Esophagus squamous epithelium (tissue), 5 donors: Measurements from ENCODE around the gene DAZAP1. TPM values are rescaled to one million over a fixed set of nuclear protein-coding genes. Genes with fewer than 3 reads are reported as not detected.

ENCODE experiments used
- DNase-seq: peaks from one replicate; lab custom pipeline; 2025; lab: John Stamatoyannopoulos, UW
- H3K27ac ChIP-seq, 4 donors: fragments of 200-600 bp; sonication (generic); one replicate each; pipeline ENCODE4 v1.5.1; 2016 to 2019; ENCODE audit warnings: mild to moderate bottlenecking in 1 of 4
- H3K27me3 ChIP-seq, 4 donors: fragments of 200-600 bp; sonication (generic); 1 replicate in 3 of 4; 2 replicates in 1 of 4; pipeline versions ENCODE4 v1.5.1 to v1.6.0; 2017 to 2021; ENCODE audit warnings: antibody characterized with exemption in 1 of 4
- H3K36me3 ChIP-seq, 3 donors: fragments of 200-600 bp; sonication (generic); one replicate each; pipeline ENCODE4 v1.5.1; 2016 to 2019
- H3K4me1 ChIP-seq, 3 donors: fragments of 200-600 bp; sonication (generic); one replicate each; pipeline ENCODE4 v1.5.1; 2017 to 2019
- H3K4me3 ChIP-seq, 4 donors: fragments of 200-600 bp; sonication (generic); 1 replicate in 3 of 4; 2 replicates in 1 of 4; pipeline ENCODE4 v1.5.1; 2016 to 2019; ENCODE audit warnings: mild to moderate bottlenecking in 2 of 4, moderate library complexity in 1 of 4
- H3K9me3 ChIP-seq, 3 donors: fragments of 200-600 bp; sonication (generic); one replicate each; pipeline ENCODE4 v1.5.1; 2016 to 2019
- POLR2A ChIP-seq, 4 donors: fragments of 450-650 bp; IDR thresholded peaks; one replicate each; pipeline ENCODE4 v1.6.1; 2017; ENCODE audit warnings: antibody characterized with exemption in 4 of 4, mild to moderate bottlenecking in 4 of 4, moderate library complexity in 3 of 4
- WGBS, 2 donors: methylation state at CpG; one replicate each; pipeline ENCODE4 v1.1.5; 2018; 5-methylcytosine and 5-hydroxymethylcytosine counted together
- intact Hi-C: fragments of 100-400 bp; cut with DNase I; formaldehyde crosslinking; loops from one replicate; pipeline ENCODE4 v1.15.0; 2022
- total RNA-seq, 4 donors: library from RNA; depleted of rRNA; stranded (reverse); fragments of >200 nt; gene quantifications; one replicate each; pipeline ENCODE4 v1.1.0, GENCODE V29; 2016
- TF ChIP-seq, protein P1 (sequence below), 6 experiments: fragments of 450-650 bp in 4 of 6; fragments of 200-600 bp in 2 of 6; sonication (generic) in 2 of 6; IDR thresholded peaks; one replicate each; pipeline ENCODE4 v1.5.1; 2016 to 2019; ENCODE audit warnings: antibody characterized with exemption in 6 of 6, mild to moderate bottlenecking in 4 of 6, moderate library complexity in 4 of 6
- donor health status: DM: yes; HTN: yes; CAD: no.

DAZAP1 gene
- total RNA-seq, 4 donors from 2014 or later: 60.2 to 76.0 (median 69.0) TPM

DNA sequence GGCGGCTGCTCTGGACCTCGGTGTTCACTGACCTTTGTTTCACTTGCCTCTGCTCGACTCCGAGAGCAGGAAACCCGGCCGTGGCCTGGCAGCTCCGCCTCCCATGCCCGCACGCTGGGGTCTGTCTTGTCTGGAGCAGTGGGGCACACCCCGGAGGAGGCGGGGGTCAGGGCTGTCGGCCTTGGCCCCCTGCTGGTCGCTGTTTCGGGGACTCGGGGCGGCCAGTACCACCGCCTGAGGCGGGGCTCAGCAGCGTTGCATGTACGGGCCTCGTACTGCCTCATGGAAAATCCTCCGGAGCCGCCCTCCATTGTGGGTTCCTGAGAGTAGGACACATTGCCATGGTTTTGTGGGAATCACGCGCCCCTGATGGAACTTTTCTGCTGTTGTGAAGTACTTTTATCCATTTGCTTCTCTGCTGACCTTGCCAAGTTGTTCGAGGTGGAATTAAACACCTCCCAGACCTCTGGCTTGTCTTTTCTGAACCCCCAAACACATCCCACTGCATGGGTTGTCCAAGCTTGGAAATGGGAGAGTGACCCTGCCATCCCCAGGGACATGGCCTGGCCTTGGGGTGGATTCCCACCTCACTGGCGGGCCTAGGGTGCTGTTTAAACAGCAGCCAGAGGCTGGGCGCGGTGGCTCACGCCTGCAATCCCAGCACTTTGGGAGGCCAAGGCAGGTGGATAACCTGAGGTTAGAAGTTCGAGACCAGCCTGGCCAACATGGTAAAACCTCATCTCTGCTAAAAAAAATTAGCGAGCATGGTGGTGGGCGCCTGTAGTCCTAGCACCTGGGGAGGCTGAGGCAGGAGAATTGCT lies 29.2 kb upstream of the DAZAP1 start:
- intact Hi-C loops: no loop called here
- WGBS, 2 donors: 63 to 85% methylated on average over 5 to 10 of the region's 33 CpGs

DNA sequence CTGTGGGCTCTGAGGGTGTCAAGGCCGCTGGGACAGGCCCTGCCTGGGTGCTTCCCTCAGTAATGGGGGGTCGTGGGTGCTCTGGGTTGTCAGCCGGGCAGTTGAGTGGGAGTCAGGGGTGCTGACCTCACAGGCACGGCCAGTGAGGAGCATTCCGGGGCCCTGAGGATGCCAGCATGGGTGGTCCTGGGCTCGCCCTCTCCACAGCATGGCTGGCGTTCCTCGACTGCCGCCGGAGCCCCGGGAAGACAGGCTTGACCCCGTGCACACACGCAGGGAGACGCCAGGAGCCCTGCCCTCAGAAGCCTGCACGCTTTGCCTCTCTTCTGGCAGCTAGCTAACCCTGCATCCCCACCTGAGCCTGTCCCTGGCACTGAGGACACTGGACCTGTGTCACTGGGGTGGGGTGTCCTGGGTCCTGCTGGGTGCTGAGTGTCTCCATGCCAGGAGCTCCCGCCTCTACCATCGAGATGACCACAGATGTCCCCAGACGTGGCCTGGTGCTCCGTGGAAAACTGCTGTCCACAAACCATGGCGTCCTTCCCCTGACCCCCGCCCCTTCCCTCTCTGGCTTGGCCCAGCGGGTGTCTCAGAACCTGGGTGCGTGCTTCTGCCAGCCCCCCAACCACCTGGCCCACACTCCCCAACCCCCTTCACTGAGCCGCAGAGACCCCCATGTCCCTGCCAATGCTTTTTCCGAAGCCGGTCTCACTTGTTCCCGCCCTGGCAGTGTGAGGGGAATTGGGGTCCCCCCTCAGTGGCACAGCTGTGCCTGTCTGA lies 28.1 kb upstream of the DAZAP1 start:
- Histone ChIP-seq H3K9me3 (no peaks in the 10 kb centered on the region), H3K27ac (no peak overlapping the region), H3K4me3 (no peak overlapping the region), H3K36me3 (peaks cover 0 to 25% (median 5%) of the 10 kb centered on the region in 3 donors), H3K27me3 (no peaks in the 10 kb centered on the region), H3K4me1 (peaks cover 2 to 14% (median 2%) of the 10 kb centered on the region in 3 donors)
- TF ChIP-seq POLR2A (IDR thresholded peaks at IDR 0.05): no peak
- TF ChIP-seq, protein P1, sequence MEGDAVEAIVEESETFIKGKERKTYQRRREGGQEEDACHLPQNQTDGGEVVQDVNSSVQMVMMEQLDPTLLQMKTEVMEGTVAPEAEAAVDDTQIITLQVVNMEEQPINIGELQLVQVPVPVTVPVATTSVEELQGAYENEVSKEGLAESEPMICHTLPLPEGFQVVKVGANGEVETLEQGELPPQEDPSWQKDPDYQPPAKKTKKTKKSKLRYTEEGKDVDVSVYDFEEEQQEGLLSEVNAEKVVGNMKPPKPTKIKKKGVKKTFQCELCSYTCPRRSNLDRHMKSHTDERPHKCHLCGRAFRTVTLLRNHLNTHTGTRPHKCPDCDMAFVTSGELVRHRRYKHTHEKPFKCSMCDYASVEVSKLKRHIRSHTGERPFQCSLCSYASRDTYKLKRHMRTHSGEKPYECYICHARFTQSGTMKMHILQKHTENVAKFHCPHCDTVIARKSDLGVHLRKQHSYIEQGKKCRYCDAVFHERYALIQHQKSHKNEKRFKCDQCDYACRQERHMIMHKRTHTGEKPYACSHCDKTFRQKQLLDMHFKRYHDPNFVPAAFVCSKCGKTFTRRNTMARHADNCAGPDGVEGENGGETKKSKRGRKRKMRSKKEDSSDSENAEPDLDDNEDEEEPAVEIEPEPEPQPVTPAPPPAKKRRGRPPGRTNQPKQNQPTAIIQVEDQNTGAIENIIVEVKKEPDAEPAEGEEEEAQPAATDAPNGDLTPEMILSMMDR (IDR thresholded peaks at IDR 0.05): no peak
- DNase-seq: no peak
- 81 to 82% methylated on average over 10 to 16 of the region's 27 CpGs for WGBS, 2 donors
- intact Hi-C loops: no loop called here

More for the DNA sequence above, 29.2 kb upstream of the DAZAP1 start:
- Histone ChIP-seq H3K4me1 (peaks cover 0 to 18% (median 5%) of the 10 kb centered on the region in 3 donors), H3K4me3 (no peak overlapping the region), H3K36me3 (peaks cover 0 to 37% (median 6%) of the 10 kb centered on the region in 3 donors), H3K27ac (no peak overlapping the region), H3K9me3 (no peaks in the 10 kb centered on the region), H3K27me3 (no peaks in the 10 kb centered on the region)
- no peak for DNase-seq
- no peak for TF ChIP-seq POLR2A (IDR thresholded peaks at IDR 0.05)
- TF ChIP-seq, protein P1 (IDR thresholded peaks at IDR 0.05): no peak

DNA sequence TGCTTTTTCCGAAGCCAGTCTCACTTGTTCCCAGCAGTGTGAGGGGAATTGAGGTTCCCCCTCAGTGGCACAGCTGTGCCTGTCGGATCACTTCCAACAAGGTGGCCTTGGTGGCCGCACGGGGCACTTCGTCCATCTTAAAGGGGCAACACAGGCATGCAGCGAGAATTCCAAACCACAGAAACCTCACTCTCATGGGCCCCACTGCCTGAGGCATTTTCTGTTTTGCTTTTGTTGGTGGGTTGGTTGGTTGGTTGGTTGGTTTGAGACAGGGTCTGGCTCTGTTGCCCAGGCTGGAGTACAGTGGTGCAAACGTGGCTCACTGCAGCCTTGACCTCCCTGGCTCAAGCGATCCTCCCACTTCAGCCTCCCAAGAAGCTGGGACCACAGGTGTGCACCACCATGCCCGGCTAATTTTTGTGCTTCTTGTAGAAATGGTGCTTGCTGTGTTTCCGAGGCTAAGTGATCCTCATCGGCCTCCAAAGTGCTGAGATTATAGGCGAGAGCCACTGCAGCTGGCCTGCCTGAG lies 27.4 kb upstream of the DAZAP1 start:
- TF ChIP-seq POLR2A (IDR thresholded peaks at IDR 0.05): no peak
- TF ChIP-seq, protein P1 (IDR thresholded peaks at IDR 0.05): no peak
- intact Hi-C loops: no loop called here
- no peaks in the 10 kb centered on the region for H3K27me3 ChIP-seq
- WGBS, 2 donors: 64 to 69% methylated on average over 9 to 11 of the region's 12 CpGs
- no peak overlapping the region for H3K4me3 ChIP-seq
- no peaks in the 10 kb centered on the region for H3K9me3 ChIP-seq
- H3K27ac ChIP-seq: no peak overlapping the region
- DNase-seq: no peak
- peaks cover 8 to 21% (median 9%) of the 10 kb centered on the region in 3 donors for H3K4me1 ChIP-seq
- peaks cover 0 to 19% (median 5%) of the 10 kb centered on the region in 3 donors for H3K36me3 ChIP-seq

DNA sequence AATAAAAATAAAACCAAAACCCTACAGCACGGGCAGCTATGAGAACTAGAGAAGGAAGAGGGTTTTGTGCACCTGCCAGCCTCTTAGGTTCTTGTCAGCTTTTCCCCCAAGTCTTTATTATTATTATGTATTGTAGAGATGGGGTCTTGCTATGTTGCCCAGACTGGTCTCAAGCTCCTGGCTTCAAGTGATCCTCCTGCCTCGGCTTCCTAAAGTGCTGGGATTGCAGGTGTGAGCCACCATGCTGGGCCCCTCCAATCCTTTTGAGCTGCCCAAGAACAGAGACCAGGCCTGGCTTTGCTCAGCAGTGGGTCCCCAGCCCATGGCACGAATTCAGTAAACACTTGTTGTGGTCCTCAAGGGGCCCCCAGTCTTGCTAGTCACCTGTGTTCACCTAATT lies 25.1 kb upstream of the DAZAP1 start:
- H3K4me3 ChIP-seq: no peak overlapping the region
- no peaks in the 10 kb centered on the region for H3K9me3 ChIP-seq
- no peak for TF ChIP-seq POLR2A (IDR thresholded peaks at IDR 0.05)
- intact Hi-C loops: no loop called here
- no peak overlapping the region for H3K27ac ChIP-seq
- H3K27me3 ChIP-seq: no peaks in the 10 kb centered on the region
- 59 to 69% methylated on average over 1 to 3 of the region's 3 CpGs for WGBS, 2 donors
- DNase-seq: no peak
- peaks cover 30 to 43% (median 32%) of the 10 kb centered on the region in 3 donors for H3K4me1 ChIP-seq
- H3K36me3 ChIP-seq: peaks cover 0 to 24% (median 2%) of the 10 kb centered on the region in 3 donors

DNA sequence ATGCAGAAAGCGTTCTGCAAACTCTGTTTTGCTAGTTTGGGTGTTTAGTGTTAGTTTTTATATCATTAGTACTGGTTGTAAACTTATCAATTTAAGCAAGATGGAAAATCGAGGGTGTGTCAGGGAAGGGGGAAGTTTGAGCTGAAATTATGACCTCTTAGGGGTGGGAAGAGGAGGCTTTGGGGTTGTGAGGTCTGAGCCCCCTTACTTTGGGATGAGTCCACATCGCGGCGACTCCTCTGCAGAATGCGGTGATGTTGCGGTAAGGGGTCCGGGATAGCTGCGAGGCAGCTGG lies 24.4 kb upstream of the DAZAP1 start:
- peak overlapping the region in 3 of 4 donors; percentile 77 to 93 (median 79) for H3K4me3 ChIP-seq
- H3K27me3 ChIP-seq: no peaks in the 10 kb centered on the region
- H3K9me3 ChIP-seq: no peaks in the 10 kb centered on the region
- peaks cover 0 to 22% (median 1%) of the 10 kb centered on the region in 3 donors for H3K36me3 ChIP-seq
- intact Hi-C loops: no loop called here
- WGBS, 2 donors: 12 to 62% methylated on average over 2 to 9 of the region's 9 CpGs
- peaks cover 33 to 50% (median 35%) of the 10 kb centered on the region in 3 donors for H3K4me1 ChIP-seq
- TF ChIP-seq, protein P1 (IDR thresholded peaks at IDR 0.05): no peak
- no peak for TF ChIP-seq POLR2A (IDR thresholded peaks at IDR 0.05)
- H3K27ac ChIP-seq: peak overlapping the region in 2 of 4 donors; percentile 91 to 93
- DNase-seq: no peak
